NCI-H146 treated with DMSO at 0.1 percent for 48 hours (cell line): Measurements from ENCODE around the gene EHMT2.
A peak's percentile ranks its signal among the peaks of the same experiment; 100 is the strongest.
"Not testable (repeated sequence)": the region's sequence is repeated elsewhere in the genome, so short reads cannot be mapped to it uniquely, and the experiment has no call there.

ENCODE experiments used
- DNase-seq: peaks from one replicate; lab custom pipeline; 2025; ENCODE audit not compliant: unreplicated experiment; lab: John Stamatoyannopoulos, UW

Gene EHMT2

GRCh38 chr6:31844507-31844906 lies 53.0 kb downstream of the EHMT2 start:
- no peak for DNase-seq

- DNase-seq = no peak
Observed at GRCh38 chr6:31842053-31842452, 55.4 kb downstream of the EHMT2 start.

- DNase-seq = not testable (repeated sequence)
Observed at GRCh38 chr6:31839779-31840126, 57.7 kb downstream of the EHMT2 start.

GRCh38 chr6:31838968-31839367 lies 58.5 kb downstream of the EHMT2 start:
- no peak for DNase-seq

- DNase-seq = not testable (repeated sequence)
Observed at GRCh38 chr6:31838114-31838553, 59.4 kb downstream of the EHMT2 start.

- no peak for DNase-seq
Observed at GRCh38 chr6:31837369-31838113, 60.0 kb downstream of the EHMT2 start.

GRCh38 chr6:31836474-31837368 lies 60.8 kb downstream of the EHMT2 start:
- DNase-seq = no peak

GRCh38 chr6:31836047-31836473 lies 61.4 kb downstream of the EHMT2 start:
- no peak for DNase-seq

GRCh38 chr6:31834367-31835250 lies 62.9 kb downstream of the EHMT2 start:
- peak; percentile 83 for DNase-seq

- DNase-seq = no peak
Observed at GRCh38 chr6:31831350-31832215, 65.9 kb downstream of the EHMT2 start.

GRCh38 chr6:31830886-31831335 lies 66.6 kb downstream of the EHMT2 start:
- no peak for DNase-seq
